Activated CD4-positive, alpha-beta memory T cell treated with anti-CD3 and anti-CD28 coated beads, Interleukin-2, amount 10 ng/mL, durations not matched to agents 7 days and 5 days (primary cell): ENCODE data around the gene HNRNPH1. TPM values are rescaled to one million over a fixed set of nuclear protein-coding genes. Genes with fewer than 3 reads are reported as not detected.

ENCODE experiments used
- CTCF ChIA-PET: fragments of 350-600 bp; sonication (Branson Sonifier 250); formaldehyde crosslinking; loops from one replicate; lab custom pipeline; 2021; ENCODE audit warnings: antibody characterized with exemption, inconsistent platforms; lab: Charles Lee
- POLR2A ChIA-PET: fragments of 350-600 bp; sonication (Branson Sonifier 250); formaldehyde crosslinking; loops from one replicate; lab custom pipeline; 2021; ENCODE audit warnings: antibody characterized with exemption; lab: Charles Lee
- DNase-seq: peaks from one replicate; pipeline ENCODE4 v3.0.0-alpha.2; 2020
- H3K27ac Mint-ChIP-seq: one replicate; pipeline ENCODE4 v1.8.0; 2021; ENCODE audit warnings: mild to moderate bottlenecking, mixed read lengths
- H3K27me3 Mint-ChIP-seq: one replicate; pipeline ENCODE4 v1.8.0; 2021; ENCODE audit warnings: mixed read lengths
- H3K36me3 Mint-ChIP-seq: one replicate; pipeline ENCODE4 v1.8.0; 2021; ENCODE audit warnings: low read depth, mixed read lengths
- H3K4me1 Mint-ChIP-seq: one replicate; pipeline ENCODE4 v1.8.0; 2021; ENCODE audit warnings: mixed read lengths
- H3K4me3 Mint-ChIP-seq: one replicate; pipeline ENCODE4 v1.8.0; 2021; ENCODE audit warnings: mild to moderate bottlenecking, mixed read lengths
- H3K9me3 Mint-ChIP-seq: one replicate; pipeline ENCODE4 v1.8.0; 2021; ENCODE audit warnings: mixed read lengths
- total RNA-seq, 2 experiments: library from RNA; stranded (reverse); gene quantifications; one replicate each; pipeline ENCODE4 v1.2.3, GENCODE V29; 2021

HNRNPH1 gene
- total RNA-seq, 2 experiments from 2014 or later: 675 to 699 TPM

- CTCF ChIA-PET: interaction anchor here (1.0 to 1.8 kb wide), 5 partner anchors 12 to 124 kb away, joined by 3 to 9 read pairs (median 4); partner anchors contain the start of genes HNRNPH1 and MAML1
- H3K9me3 Mint-ChIP-seq: no peaks in the 10 kb centered on the region
- no peak overlapping the region for H3K4me3 Mint-ChIP-seq
- peak overlapping the region; percentile 88 for H3K27ac Mint-ChIP-seq
- peaks cover 53% of the 10 kb centered on the region for H3K4me1 Mint-ChIP-seq
- no peaks in the 10 kb centered on the region for H3K27me3 Mint-ChIP-seq
- POLR2A ChIA-PET: interaction anchor here (0.8 to 21.4 kb wide), 7 partner anchors 11 to 91 kb away, joined by 3 to 378 read pairs (median 4); partner anchors contain the start of genes HNRNPH1 and RUFY1
- peaks cover 67% of the 10 kb centered on the region for H3K36me3 Mint-ChIP-seq
- peak; percentile 80 for DNase-seq
Observed at GRCh38 chr5:179608131-179608581, 15.3 kb downstream of the HNRNPH1 start.

- Mint-ChIP-seq H3K9me3 (no peaks in the 10 kb centered on the region), H3K27me3 (no peaks in the 10 kb centered on the region), H3K4me3 (no peak overlapping the region), H3K36me3 (peaks cover 62% of the 10 kb centered on the region), H3K27ac (peak overlapping the region; percentile 88), H3K4me1 (peaks cover 47% of the 10 kb centered on the region)
- DNase-seq: no peak
- CTCF ChIA-PET: interaction anchor here (1.0 to 1.8 kb wide), 5 partner anchors 13 to 125 kb away, joined by 3 to 9 read pairs (median 4); partner anchors contain the start of genes HNRNPH1 and MAML1
- POLR2A ChIA-PET: interaction anchor here (0.8 to 21.4 kb wide), 6 partner anchors 11 to 92 kb away, joined by 3 to 378 read pairs (median 4); partner anchors contain the start of genes HNRNPH1 and RUFY1
Observed at GRCh38 chr5:179607160-179607931, 16.1 kb downstream of the HNRNPH1 start.

GRCh38 chr5:179606910-179607159, 16.6 kb downstream of the HNRNPH1 start:
- Mint-ChIP-seq H3K27me3 (no peaks in the 10 kb centered on the region), H3K4me1 (peaks cover 44% of the 10 kb centered on the region), H3K27ac (peak overlapping the region; percentile 88), H3K4me3 (no peak overlapping the region), H3K9me3 (no peaks in the 10 kb centered on the region), H3K36me3 (peaks cover 60% of the 10 kb centered on the region)
- ChIA-PET POLR2A (interaction anchor here (21.4 kb wide), 1 partner anchor 12 kb away, joined by 378 read pairs; the partner anchor contains the start of gene HNRNPH1), CTCF (interaction anchor here (1.8 kb wide), 1 partner anchor 16 kb away, joined by 9 read pairs; the partner anchor contains the start of gene HNRNPH1)
- DNase-seq: no peak

GRCh38 chr5:179606071-179606909, 17.2 kb downstream of the HNRNPH1 start:
- no peak overlapping the region for H3K4me3 Mint-ChIP-seq
- peaks cover 59% of the 10 kb centered on the region for H3K36me3 Mint-ChIP-seq
- H3K4me1 Mint-ChIP-seq: peaks cover 41% of the 10 kb centered on the region
- no peaks in the 10 kb centered on the region for H3K9me3 Mint-ChIP-seq
- no peak for DNase-seq
- H3K27ac Mint-ChIP-seq: no peak overlapping the region
- ChIA-PET CTCF (no interaction called here), POLR2A (interaction anchor here (21.4 kb wide), 1 partner anchor 13 kb away, joined by 378 read pairs; the partner anchor contains the start of gene HNRNPH1)
- no peaks in the 10 kb centered on the region for H3K27me3 Mint-ChIP-seq

- Mint-ChIP-seq H3K36me3 (peaks cover 52% of the 10 kb centered on the region), H3K4me1 (peaks cover 32% of the 10 kb centered on the region), H3K9me3 (no peaks in the 10 kb centered on the region), H3K27ac (peak overlapping the region; percentile 27), H3K4me3 (no peak overlapping the region), H3K27me3 (no peaks in the 10 kb centered on the region)
- CTCF ChIA-PET: no interaction called here
- no peak for DNase-seq
- POLR2A ChIA-PET: interaction anchor here (21.4 kb wide), 1 partner anchor 14 kb away, joined by 378 read pairs; the partner anchor contains the start of gene HNRNPH1
Observed at GRCh38 chr5:179605026-179605833, 18.2 kb downstream of the HNRNPH1 start.

- Mint-ChIP-seq H3K27ac (no peak overlapping the region), H3K4me3 (no peak overlapping the region), H3K36me3 (peaks cover 47% of the 10 kb centered on the region), H3K4me1 (peaks cover 14% of the 10 kb centered on the region), H3K27me3 (no peaks in the 10 kb centered on the region), H3K9me3 (no peaks in the 10 kb centered on the region)
- DNase-seq: no peak
- CTCF ChIA-PET: no interaction called here
- POLR2A ChIA-PET: interaction anchor here (1.2 to 21.4 kb wide), 2 partner anchors 16 to 44 kb away, joined by 3 to 378 read pairs; partner anchors contain the start of gene HNRNPH1
Observed at GRCh38 chr5:179603308-179603707, 20.2 kb downstream of the HNRNPH1 start.

- no peak overlapping the region for H3K27ac Mint-ChIP-seq
- H3K4me1 Mint-ChIP-seq: peaks cover 2% of the 10 kb centered on the region
- ChIA-PET CTCF (no interaction called here), POLR2A (interaction anchor here (0.8 to 21.4 kb wide), 2 partner anchors 14 to 17 kb away, joined by 4 to 378 read pairs; partner anchors contain the start of gene HNRNPH1)
- no peak for DNase-seq
- peaks cover 43% of the 10 kb centered on the region for H3K36me3 Mint-ChIP-seq
- no peak overlapping the region for H3K4me3 Mint-ChIP-seq
- no peaks in the 10 kb centered on the region for H3K9me3 Mint-ChIP-seq
- H3K27me3 Mint-ChIP-seq: no peaks in the 10 kb centered on the region
Observed at GRCh38 chr5:179601871-179602625, 21.4 kb downstream of the HNRNPH1 start.

- H3K36me3 Mint-ChIP-seq: peaks cover 41% of the 10 kb centered on the region
- no peaks in the 10 kb centered on the region for H3K27me3 Mint-ChIP-seq
- CTCF ChIA-PET: no interaction called here
Observed at GRCh38 chr5:179599973-179600372, 23.5 kb downstream of the HNRNPH1 start.

GRCh38 chr5:179599566-179599965, 23.9 kb downstream of the HNRNPH1 start:
- Mint-ChIP-seq H3K27me3 (no peaks in the 10 kb centered on the region), H3K9me3 (no peaks in the 10 kb centered on the region), H3K4me1 (no peaks in the 10 kb centered on the region), H3K27ac (no peak overlapping the region), H3K4me3 (no peak overlapping the region), H3K36me3 (peaks cover 45% of the 10 kb centered on the region)
- no peak for DNase-seq
- ChIA-PET POLR2A (interaction anchor here (0.9 to 21.4 kb wide), 2 partner anchors 12 to 19 kb away, joined by 3 to 378 read pairs; partner anchors contain the start of gene HNRNPH1), CTCF (no interaction called here)

More at GRCh38 chr5:179599973-179600372, 23.5 kb downstream of the HNRNPH1 start:
- Mint-ChIP-seq H3K9me3 (no peaks in the 10 kb centered on the region), H3K4me1 (no peaks in the 10 kb centered on the region), H3K4me3 (no peak overlapping the region), H3K27ac (no peak overlapping the region)
- POLR2A ChIA-PET: interaction anchor here (0.9 to 21.4 kb wide), 2 partner anchors 12 to 19 kb away, joined by 3 to 378 read pairs; partner anchors contain the start of gene HNRNPH1
- no peak for DNase-seq

GRCh38 chr5:179599100-179599499, 24.4 kb downstream of the HNRNPH1 start:
- H3K36me3 Mint-ChIP-seq: peaks cover 44% of the 10 kb centered on the region
- ChIA-PET POLR2A (interaction anchor here (0.9 to 21.4 kb wide), 2 partner anchors 12 to 20 kb away, joined by 3 to 378 read pairs; partner anchors contain the start of gene HNRNPH1), CTCF (no interaction called here)
- H3K9me3 Mint-ChIP-seq: no peaks in the 10 kb centered on the region
- H3K27me3 Mint-ChIP-seq: no peaks in the 10 kb centered on the region
- no peak overlapping the region for H3K27ac Mint-ChIP-seq
- H3K4me3 Mint-ChIP-seq: no peak overlapping the region
- H3K4me1 Mint-ChIP-seq: no peaks in the 10 kb centered on the region
- DNase-seq: no peak

- Mint-ChIP-seq H3K27me3 (no peaks in the 10 kb centered on the region), H3K9me3 (no peaks in the 10 kb centered on the region), H3K4me1 (no peaks in the 10 kb centered on the region), H3K27ac (no peak overlapping the region), H3K4me3 (no peak overlapping the region), H3K36me3 (peaks cover 54% of the 10 kb centered on the region)
- ChIA-PET CTCF (no interaction called here), POLR2A (interaction anchor here (0.9 to 21.4 kb wide), 3 partner anchors 12 to 23 kb away, joined by 3 to 378 read pairs (median 3); partner anchors contain the start of gene HNRNPH1)
- DNase-seq: no peak
Observed at GRCh38 chr5:179596421-179596820, 27.1 kb downstream of the HNRNPH1 start.
